HG03045 (cell line): Measurements from ENCODE around the gene KRT36.

Experiments
- ATAC-seq: cut with Tn5 transposase; IDR thresholded peaks from one replicate; pipeline ENCODE4 v1.9.1; 2021; ENCODE audit warnings: mild to moderate bottlenecking, moderate library complexity; ENCODE audit not compliant: unreplicated experiment

KRT36 gene

DNA sequence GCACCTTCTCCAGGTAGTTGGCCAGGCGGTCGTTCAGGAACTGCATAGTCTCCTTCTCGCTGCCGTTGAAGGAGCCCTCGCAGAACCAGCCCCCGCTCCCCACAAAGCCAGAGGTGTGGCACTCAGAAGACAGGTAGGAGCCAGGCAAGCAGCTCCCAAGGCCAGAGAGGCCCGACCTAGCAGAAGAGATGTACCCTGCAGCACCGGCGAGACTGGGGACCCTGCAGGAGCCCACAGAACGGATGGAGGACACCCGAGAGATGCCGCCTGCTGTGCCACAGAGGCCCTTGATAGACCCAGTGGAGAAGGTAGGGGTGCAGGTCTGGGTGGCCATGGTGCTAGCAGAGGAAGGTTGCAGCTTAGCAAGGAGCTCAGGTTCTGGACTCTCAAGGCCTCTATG, at the start of gene KRT36:
Gene KRT36 (minus strand): TSS at position 380 of the 400 bp plus-strand sequence. CDS start 46 bp downstream, at position 334.
- no peak for ATAC-seq

DNA sequence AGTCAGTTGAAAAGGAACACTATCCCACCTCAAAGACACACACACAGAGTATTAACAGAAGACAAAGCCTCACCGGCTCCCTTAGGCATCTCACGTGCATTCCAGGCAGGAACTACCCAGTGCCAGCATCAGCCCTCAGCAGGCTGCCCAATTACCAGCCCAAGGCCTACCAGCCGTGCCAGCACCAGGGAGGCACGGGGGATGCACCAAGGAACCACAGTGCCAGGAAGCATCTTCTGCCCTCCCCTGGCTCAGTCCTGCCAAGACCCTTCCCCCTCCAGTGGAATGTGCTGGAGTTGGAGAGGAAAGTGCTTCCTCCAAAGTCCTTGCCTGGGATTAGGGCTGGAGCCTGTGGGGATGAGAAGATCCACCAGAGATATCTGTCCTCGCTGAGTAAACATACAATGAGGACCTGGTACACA, 49.4 kb upstream of the KRT36 start:
- ATAC-seq: no peak

DNA sequence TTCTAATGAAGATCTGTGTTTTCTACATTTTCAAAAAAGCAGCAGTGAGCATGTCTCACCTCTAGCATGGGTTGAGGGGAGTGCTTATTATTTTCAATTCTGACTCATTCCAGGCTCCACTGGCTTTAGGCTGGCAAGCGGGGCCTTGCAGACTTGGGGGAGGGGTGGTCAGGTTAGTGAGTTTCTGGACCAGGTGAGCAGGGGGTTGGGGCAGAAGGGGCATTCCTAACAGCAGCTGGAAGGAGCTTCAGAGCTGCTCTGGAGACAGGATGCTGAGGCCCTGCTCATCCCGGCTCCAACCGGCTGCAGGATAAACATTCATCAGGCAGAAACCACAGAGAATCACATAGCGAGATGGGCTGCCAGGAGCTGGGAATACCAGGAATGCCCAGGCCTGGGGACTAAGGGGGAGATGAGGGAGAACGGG, 48.9 kb upstream of the KRT36 start:
- ATAC-seq: no peak

GRCh38 chr17:41537990-41538389, 48.3 kb upstream of the KRT36 start:
- no peak for ATAC-seq

DNA sequence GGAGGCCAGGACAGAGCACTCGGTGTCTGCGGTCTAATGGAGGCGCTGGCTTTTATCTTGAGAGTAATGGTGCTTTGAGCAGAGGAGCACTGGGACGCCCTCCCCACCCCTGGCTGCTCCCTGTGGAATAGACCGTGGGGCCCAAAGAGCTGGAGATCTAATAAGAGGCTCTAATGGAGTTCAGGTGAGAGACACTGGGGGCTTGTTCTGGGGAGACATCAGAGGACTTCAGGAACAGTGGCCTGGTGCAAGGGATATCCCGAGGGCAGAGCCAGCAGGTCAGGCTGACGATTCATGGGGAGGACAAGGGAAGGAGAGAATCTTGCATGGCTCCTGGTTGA, 47.9 kb upstream of the KRT36 start:
- ATAC-seq: no peak

DNA sequence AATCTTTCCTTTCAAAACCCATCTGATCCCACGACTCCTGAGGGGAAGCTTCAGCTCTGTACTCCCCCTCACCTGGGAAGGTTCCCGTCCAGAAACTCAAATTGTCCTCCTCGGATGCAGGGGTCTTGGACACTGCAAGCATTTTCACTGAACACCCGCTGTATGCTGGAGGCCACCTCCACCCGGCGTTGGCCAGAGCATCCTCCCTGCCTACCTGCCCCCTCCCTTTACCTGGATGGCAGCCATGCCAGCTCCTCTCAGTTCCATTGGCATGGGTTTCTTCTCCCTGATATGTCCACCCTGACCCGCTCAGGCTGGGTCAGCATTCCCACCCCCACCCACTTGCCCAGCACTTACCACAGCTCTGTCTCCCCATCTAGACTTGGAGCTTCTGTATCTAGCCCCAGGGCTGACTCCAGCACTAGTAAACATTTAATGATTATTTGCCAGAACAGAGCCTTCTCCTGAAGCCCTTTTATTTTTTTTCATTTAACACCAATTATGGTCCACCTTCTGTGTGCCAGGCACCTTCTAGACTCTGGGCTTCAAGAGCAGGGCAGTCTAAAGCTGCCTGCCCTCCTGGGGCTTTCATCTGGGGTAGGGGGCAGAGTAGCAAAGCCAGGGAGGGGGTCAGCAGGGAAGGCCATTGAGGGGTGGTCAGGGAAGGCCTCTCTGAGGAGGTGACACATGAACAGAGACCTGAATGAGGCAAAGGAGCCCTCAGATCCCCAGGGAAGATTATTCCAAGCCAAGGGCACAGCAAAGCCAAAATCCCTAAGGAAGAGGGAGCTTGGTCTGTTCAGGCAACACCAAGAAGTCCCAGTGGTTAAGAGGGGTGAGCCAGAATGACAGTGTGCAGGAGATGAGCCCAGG, 47.3 kb upstream of the KRT36 start:
- no peak for ATAC-seq

DNA sequence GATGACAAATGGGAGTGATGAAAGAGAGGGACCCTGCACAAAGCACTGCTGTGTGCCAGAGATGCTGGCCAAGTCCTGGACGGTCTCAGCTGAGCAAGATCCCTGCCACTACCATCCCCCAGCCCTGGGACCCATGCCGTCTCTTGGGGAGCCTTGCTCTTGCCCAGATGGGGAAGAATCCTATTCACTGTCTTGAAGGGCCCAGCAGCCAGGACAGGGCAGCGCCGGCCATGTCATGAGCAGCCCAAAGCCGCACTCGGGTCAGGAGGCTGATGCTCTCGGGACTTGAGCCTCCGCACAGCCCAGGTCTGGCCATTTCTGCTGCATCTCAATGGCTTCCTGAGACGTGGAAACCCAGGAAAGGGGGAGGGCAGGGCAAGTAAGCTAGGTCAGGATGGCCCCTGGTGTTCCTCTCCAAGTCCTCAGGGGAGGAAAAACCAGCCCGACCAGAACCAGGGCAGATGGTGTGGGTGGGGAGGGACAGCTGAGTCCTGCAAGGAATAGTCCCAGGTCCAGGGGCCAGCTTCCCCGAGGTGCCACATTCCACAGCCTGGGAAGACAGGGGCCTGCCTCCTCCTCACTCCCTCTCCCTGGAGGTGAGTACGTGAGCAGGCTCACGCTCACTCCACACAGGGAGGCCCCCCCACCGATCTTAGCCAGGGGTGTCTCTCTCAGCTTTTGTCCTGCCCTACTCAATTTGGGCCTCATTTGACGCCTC, 46.2 kb upstream of the KRT36 start:
- no peak for ATAC-seq

- ATAC-seq: no peak
Observed at GRCh38 chr17:41534899-41535546, 45.3 kb upstream of the KRT36 start.

GRCh38 chr17:41533613-41534012, 43.9 kb upstream of the KRT36 start:
- no peak for ATAC-seq

DNA sequence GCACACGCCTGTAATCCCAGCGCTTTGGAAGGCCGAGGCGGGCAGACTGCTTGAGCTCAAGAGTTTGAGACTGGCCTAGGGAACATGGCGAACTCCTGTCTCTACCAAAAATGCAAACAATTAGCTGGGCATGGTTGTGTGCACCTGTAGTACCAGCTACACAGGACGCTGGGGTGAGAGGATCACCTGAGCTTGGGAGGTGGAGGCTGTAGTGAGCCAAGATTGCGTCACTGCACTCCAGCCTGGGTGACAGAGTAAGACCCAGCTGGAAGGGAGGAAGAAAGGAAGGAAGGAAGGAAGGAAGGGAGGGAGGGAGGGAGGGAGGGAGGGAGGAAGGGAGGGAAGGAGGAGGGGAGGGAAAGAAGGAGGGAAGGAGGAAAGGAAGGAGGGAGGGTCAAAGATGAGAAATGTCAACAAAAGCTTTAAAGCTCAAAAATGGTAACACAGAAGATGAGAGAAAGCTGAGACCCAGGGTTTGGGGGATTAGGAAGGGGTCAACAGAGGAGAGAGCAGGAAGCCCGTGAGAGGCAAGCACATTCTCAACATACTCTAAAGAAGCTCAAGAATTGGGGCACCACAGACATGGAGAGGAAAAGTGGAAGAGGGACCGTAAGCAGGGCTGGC, 43.3 kb upstream of the KRT36 start:
- no peak for ATAC-seq

GRCh38 chr17:41531993-41532392, 42.3 kb upstream of the KRT36 start:
- ATAC-seq: no peak

GRCh38 chr17:41530062-41531048, 40.6 kb upstream of the KRT36 start:
- ATAC-seq: no peak

DNA sequence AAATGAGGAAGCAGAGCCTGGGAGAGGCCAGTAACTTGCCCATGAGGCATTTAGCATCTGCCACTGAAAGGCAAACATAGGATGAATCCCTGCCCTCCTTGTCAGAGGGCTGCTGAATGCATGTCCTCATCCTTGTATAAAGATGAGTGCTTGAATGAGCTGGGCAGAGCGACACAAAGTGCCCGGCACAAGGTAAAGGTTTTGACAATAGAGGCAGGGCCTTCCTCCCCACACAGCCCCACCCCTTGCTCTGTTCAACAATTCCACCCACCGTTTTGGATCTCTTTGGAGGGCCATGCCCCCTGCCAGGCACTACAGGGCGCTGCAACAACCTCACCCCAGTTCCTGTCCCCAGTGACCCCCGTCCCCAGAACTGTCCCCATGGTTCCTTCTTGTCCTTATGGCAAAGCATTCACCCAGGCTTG, 39.8 kb upstream of the KRT36 start:
- no peak for ATAC-seq

GRCh38 chr17:41528959-41529353, 39.2 kb upstream of the KRT36 start:
- ATAC-seq: no peak

- no peak for ATAC-seq
Observed at GRCh38 chr17:41527063-41528023, 37.6 kb upstream of the KRT36 start.

- no peak for ATAC-seq
Observed at GRCh38 chr17:41524261-41524660, 34.6 kb upstream of the KRT36 start.

GRCh38 chr17:41523787-41524186, 34.1 kb upstream of the KRT36 start:
- ATAC-seq: no peak

DNA sequence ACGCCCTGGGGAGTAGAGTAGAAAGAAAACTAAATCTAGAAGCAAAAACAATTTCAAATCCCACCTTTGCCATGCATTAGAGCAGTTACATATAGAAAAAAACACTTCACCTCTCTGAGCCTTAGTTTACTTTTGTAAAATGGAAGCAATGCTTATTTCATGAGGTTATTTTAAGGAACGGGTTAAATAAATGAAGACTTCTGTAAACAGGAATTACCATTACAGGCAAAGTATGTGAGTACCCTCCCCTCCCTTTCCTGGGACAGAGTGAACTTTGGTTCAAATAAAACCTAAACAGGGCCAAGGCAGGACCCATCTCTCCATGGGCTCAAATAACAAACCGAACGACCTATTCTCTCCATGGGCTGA, 33.5 kb upstream of the KRT36 start:
- no peak for ATAC-seq
